Measurements from ENCODE around the gene CACNA1B. TPM values are rescaled to one million over a fixed set of nuclear protein-coding genes. Genes with fewer than 3 reads are reported as not detected.

CACNA1B gene
- total and polyA plus RNA-seq, 2 donors (not counting 1 experiment from before 2014, with no cell fraction given): 0.01 to 0.17 TPM

DNA sequence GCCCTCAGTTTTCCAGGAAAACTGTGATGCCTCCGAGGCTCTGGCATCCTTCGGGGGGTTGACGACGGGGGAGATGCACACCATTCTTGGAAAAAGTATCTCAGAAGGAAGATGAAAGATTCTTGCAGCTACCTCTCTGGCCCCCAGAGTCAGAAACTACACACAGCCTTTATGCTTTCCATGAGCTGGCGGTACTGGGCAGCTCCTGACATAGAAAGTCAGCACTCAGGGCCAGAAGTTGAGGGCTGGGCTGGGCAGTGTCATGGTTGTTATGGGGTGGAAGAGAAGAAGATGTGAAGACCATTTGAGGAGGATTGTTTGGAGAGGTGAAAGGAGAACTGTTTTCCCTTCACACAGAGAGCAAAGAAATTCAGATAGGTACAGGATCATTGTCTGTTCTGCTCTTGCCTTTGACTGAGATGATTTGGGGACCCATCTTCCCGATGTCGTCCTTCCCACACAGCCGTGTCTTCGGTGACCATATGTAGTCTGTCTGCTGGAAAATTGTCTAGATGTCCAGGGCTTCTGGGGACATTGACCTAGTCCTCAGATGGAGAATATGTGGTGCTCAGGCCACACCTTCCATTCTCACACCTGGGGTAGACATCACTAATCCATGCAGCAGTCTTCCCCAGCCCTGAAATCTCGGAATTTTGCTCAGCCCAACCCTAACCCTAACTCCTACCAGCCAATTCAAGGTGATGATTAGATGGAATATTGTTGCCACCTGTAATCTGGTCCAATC, 237.1 kb downstream of the CACNA1B start:
- TF ChIP-seq EZH2 (IDR thresholded peaks at IDR 0.05; ENCODE audit: low read length, missing control alignments) (no peak), CTCF (conservative IDR thresholded peaks at IDR 0.05 in 1 of 2, IDR thresholded peaks at IDR 0.05 in 1 of 2; ENCODE audit: low read depth in 1 of 2, low read length in 2 of 2) (no peak)
- H3K27me3 ChIP-seq (ENCODE audit: control insufficient read depth, insufficient read depth, low read length): no peaks in the 10 kb centered on the region
- H2AFZ ChIP-seq (ENCODE audit: low read length): no peak overlapping the region
- H3K36me3 ChIP-seq (ENCODE audit: control insufficient read depth, insufficient read depth, low read length): no peaks in the 10 kb centered on the region
- no peaks in the 10 kb centered on the region for H4K20me1 ChIP-seq (ENCODE audit: control insufficient read depth, extremely low read depth, insufficient read depth, low read length)
- no peak overlapping the region for H3K4me2 ChIP-seq (ENCODE audit: extremely low read depth, insufficient read depth, low read length)
- H3K27ac ChIP-seq (ENCODE audit: insufficient read depth, low read length): no peak overlapping the region
- H3K4me1 ChIP-seq (ENCODE audit: control insufficient read depth, extremely low read depth, insufficient read depth, low read length): no peaks in the 10 kb centered on the region
- H3K4me3 ChIP-seq (replicated peaks in 1 of 4; ENCODE audit: control extremely low read depth in 1 of 4, insufficient read depth in 1 of 4, low read depth in 3 of 4, low read length in 4 of 4): no peak overlapping the region
- H3K9me3 ChIP-seq (ENCODE audit: control insufficient read depth, insufficient read depth, low read depth, low read length): no peaks in the 10 kb centered on the region
- H3K79me2 ChIP-seq (ENCODE audit: control insufficient read depth, insufficient read depth, low read length): no peaks in the 10 kb centered on the region
- no peak overlapping the region for H3K9ac ChIP-seq (ENCODE audit: insufficient read depth, low read length)
- DNase-seq (ENCODE audit: low read depth in 2 of 2): no peak

GRCh38 chr9:138115506-138115905, 237.9 kb downstream of the CACNA1B start:
- no peak overlapping the region for H3K9ac ChIP-seq (ENCODE audit: insufficient read depth, low read length)
- no peaks in the 10 kb centered on the region for H3K9me3 ChIP-seq (ENCODE audit: control insufficient read depth, insufficient read depth, low read depth, low read length)
- no peaks in the 10 kb centered on the region for H3K36me3 ChIP-seq (ENCODE audit: control insufficient read depth, insufficient read depth, low read length)

DNA sequence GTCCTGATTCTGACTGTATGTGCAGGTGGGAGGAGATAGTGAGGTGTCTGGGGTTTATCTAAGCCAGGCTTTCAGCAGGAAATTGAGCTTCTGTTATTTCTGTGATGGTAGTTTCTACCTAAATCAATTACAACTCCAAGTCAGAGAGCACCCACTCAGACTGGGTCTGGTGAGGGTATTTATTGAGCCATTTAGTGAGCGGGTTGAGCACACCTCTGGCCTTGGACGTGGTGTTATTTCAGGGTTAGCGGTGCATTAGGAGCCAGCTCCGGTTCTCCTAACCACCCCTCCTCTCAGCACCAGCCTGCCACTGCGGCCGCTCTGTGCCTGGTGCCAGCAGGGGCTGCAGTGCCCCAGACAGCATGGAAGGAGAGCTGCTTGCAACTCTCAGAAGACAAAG, 238.9 kb downstream of the CACNA1B start:
- Histone ChIP-seq H3K4me2 (ENCODE audit: extremely low read depth, insufficient read depth, low read length) (no peak overlapping the region), H3K27ac (ENCODE audit: insufficient read depth, low read length) (no peak overlapping the region), H3K4me1 (ENCODE audit: control insufficient read depth, extremely low read depth, insufficient read depth, low read length) (no peaks in the 10 kb centered on the region), H3K9ac (ENCODE audit: insufficient read depth, low read length) (no peak overlapping the region), H4K20me1 (ENCODE audit: control insufficient read depth, extremely low read depth, insufficient read depth, low read length) (no peaks in the 10 kb centered on the region), H3K4me3 (replicated peaks in 1 of 4; ENCODE audit: control extremely low read depth in 1 of 4, insufficient read depth in 1 of 4, low read depth in 3 of 4, low read length in 4 of 4) (no peak overlapping the region), H3K79me2 (ENCODE audit: control insufficient read depth, insufficient read depth, low read length) (no peaks in the 10 kb centered on the region), H2AFZ (ENCODE audit: low read length) (no peak overlapping the region), H3K9me3 (ENCODE audit: control insufficient read depth, insufficient read depth, low read depth, low read length) (no peaks in the 10 kb centered on the region), H3K36me3 (ENCODE audit: control insufficient read depth, insufficient read depth, low read length) (no peaks in the 10 kb centered on the region), H3K27me3 (ENCODE audit: control insufficient read depth, insufficient read depth, low read length) (no peaks in the 10 kb centered on the region)
- DNase-seq (ENCODE audit: low read depth in 2 of 2): no peak
- no peak for TF ChIP-seq CTCF (conservative IDR thresholded peaks at IDR 0.05 in 1 of 2, IDR thresholded peaks at IDR 0.05 in 1 of 2; ENCODE audit: low read depth in 1 of 2, low read length in 2 of 2)
- TF ChIP-seq EZH2 (IDR thresholded peaks at IDR 0.05; ENCODE audit: low read length, missing control alignments): no peak

More at GRCh38 chr9:138115506-138115905, 237.9 kb downstream of the CACNA1B start:
- TF ChIP-seq EZH2 (IDR thresholded peaks at IDR 0.05; ENCODE audit: low read length, missing control alignments) (no peak), CTCF (conservative IDR thresholded peaks at IDR 0.05 in 1 of 2, IDR thresholded peaks at IDR 0.05 in 1 of 2; ENCODE audit: low read depth in 1 of 2, low read length in 2 of 2) (no peak)
- Histone ChIP-seq H3K4me2 (ENCODE audit: extremely low read depth, insufficient read depth, low read length) (no peak overlapping the region), H3K79me2 (ENCODE audit: control insufficient read depth, insufficient read depth, low read length) (no peaks in the 10 kb centered on the region), H3K4me3 (replicated peaks in 1 of 4; ENCODE audit: control extremely low read depth in 1 of 4, insufficient read depth in 1 of 4, low read depth in 3 of 4, low read length in 4 of 4) (no peak overlapping the region), H2AFZ (ENCODE audit: low read length) (no peak overlapping the region), H3K4me1 (ENCODE audit: control insufficient read depth, extremely low read depth, insufficient read depth, low read length) (no peaks in the 10 kb centered on the region), H3K27ac (ENCODE audit: insufficient read depth, low read length) (no peak overlapping the region), H3K27me3 (ENCODE audit: control insufficient read depth, insufficient read depth, low read length) (no peaks in the 10 kb centered on the region), H4K20me1 (ENCODE audit: control insufficient read depth, extremely low read depth, insufficient read depth, low read length) (no peaks in the 10 kb centered on the region)
- DNase-seq (ENCODE audit: low read depth in 2 of 2): no peak

Data from fibroblast of lung (primary cell).